ENCODE data around the gene LRFN5. TPM values are rescaled to one million over a fixed set of nuclear protein-coding genes. Genes with fewer than 3 reads are reported as not detected.
A peak's percentile ranks its signal among the peaks of the same experiment; 100 is the strongest.

Gene LRFN5
- total RNA-seq, 1 experiment from 2014 or later, result 0.37 TPM

GRCh38 chr14:41773536-41774279 is 167.0 kb downstream of the LRFN5 start:
- no peak for DNase-seq (ENCODE audit: low read depth)

GRCh38 chr14:41782511-41782910 is 175.8 kb downstream of the LRFN5 start:
- DNase-seq (ENCODE audit: low read depth), result no peak

GRCh38 chr14:41783403-41783802 is 176.7 kb downstream of the LRFN5 start:
- DNase-seq (ENCODE audit: low read depth), result no peak

- peak; percentile 2 for DNase-seq (ENCODE audit: low read depth)
Measured at GRCh38 chr14:41785696-41786095, 179.0 kb downstream of the LRFN5 start.

GRCh38 chr14:41799817-41800216 is 193.1 kb downstream of the LRFN5 start:
- no peak for DNase-seq (ENCODE audit: low read depth)

GRCh38 chr14:41805633-41806032 is 199.0 kb downstream of the LRFN5 start:
- peak; percentile 7 for DNase-seq (ENCODE audit: low read depth)

- no peak for DNase-seq (ENCODE audit: low read depth)
Measured at GRCh38 chr14:41806366-41806975, 199.8 kb downstream of the LRFN5 start.

- no peak for DNase-seq (ENCODE audit: low read depth)
Measured at GRCh38 chr14:41810362-41810761, 203.7 kb downstream of the LRFN5 start.

- no peak for DNase-seq (ENCODE audit: low read depth)
Measured at GRCh38 chr14:41817626-41818025, 210.9 kb downstream of the LRFN5 start.

- peak; percentile 2 for DNase-seq (ENCODE audit: low read depth)
Measured at GRCh38 chr14:41824441-41824840, 217.8 kb downstream of the LRFN5 start.

GRCh38 chr14:41825622-41826021 is 218.9 kb downstream of the LRFN5 start:
- DNase-seq (ENCODE audit: low read depth), result no peak

- no peak for DNase-seq (ENCODE audit: low read depth)
Measured at GRCh38 chr14:41830714-41831406, 224.2 kb downstream of the LRFN5 start.

- no peak for DNase-seq (ENCODE audit: low read depth)
Measured at GRCh38 chr14:41839661-41840060, 233.0 kb downstream of the LRFN5 start.

- DNase-seq (ENCODE audit: low read depth), result no peak
Measured at GRCh38 chr14:41859336-41859735, 252.7 kb downstream of the LRFN5 start.

GRCh38 chr14:41860586-41860985 is 253.9 kb downstream of the LRFN5 start:
- DNase-seq (ENCODE audit: low read depth), result no peak

GRCh38 chr14:41865894-41866293 is 259.2 kb downstream of the LRFN5 start:
- DNase-seq (ENCODE audit: low read depth), result no peak

- DNase-seq (ENCODE audit: low read depth), result no peak
Measured at GRCh38 chr14:41868396-41868795, 261.7 kb downstream of the LRFN5 start.

GRCh38 chr14:41872931-41873685 is 266.4 kb downstream of the LRFN5 start:
- DNase-seq (ENCODE audit: low read depth), result no peak

GRCh38 chr14:41873686-41874317 is 267.1 kb downstream of the LRFN5 start:
- DNase-seq (ENCODE audit: low read depth), result no peak

- DNase-seq (ENCODE audit: low read depth), result no peak
Measured at GRCh38 chr14:41875116-41875515, 268.4 kb downstream of the LRFN5 start.

GRCh38 chr14:41878321-41878720 is 271.6 kb downstream of the LRFN5 start:
- no peak for DNase-seq (ENCODE audit: low read depth)
